Body of pancreas (tissue), 4 donors: Measurements from ENCODE around the gene TAMALIN.

Experiments
- CTCF ChIP-seq, 7 experiments: fragments of 450-650 bp in 4 of 7; fragments of 200-600 bp in 3 of 7; sonication (generic) in 3 of 7; IDR thresholded peaks; one replicate each; pipeline ENCODE4 v1.5.1; 2016 to 2019; ENCODE audit warnings: antibody characterized with exemption in 7 of 7
- POLR2A ChIP-seq, 3 donors: fragments of 450-650 bp; IDR thresholded peaks; one replicate each; pipeline ENCODE4 v1.6.1; 2016; ENCODE audit warnings: antibody characterized with exemption in 3 of 3, mild to moderate bottlenecking in 2 of 3

GRCh38 chr12:51984657-51985056 is 22.1 kb upstream of the TAMALIN start:
- TF ChIP-seq CTCF (IDR thresholded peaks at IDR 0.05) (no peak), POLR2A (IDR thresholded peaks at IDR 0.05) (no peak)
